OCI-LY7 (cell line): Measurements from ENCODE around the gene NTPCR.

Experiments
- EZH2phosphoT487 ChIP-seq: fragments of 200-600 bp; sonication (generic); IDR thresholded peaks from 2 replicates; pipeline ENCODE4 v1.6.1; 2018; ENCODE audit warnings: low read depth, borderline replicate concordance, mild to moderate bottlenecking, mixed run types, antibody characterized with exemption, low read length, moderate library complexity, mixed read lengths
- TF ChIP-seq, protein P1 (sequence below): fragments of 200-600 bp; sonication (generic); conservative IDR thresholded peaks from 2 replicates; pipeline ENCODE4 v1.5.1; 2014; ENCODE audit warnings: mild to moderate bottlenecking, antibody characterized with exemption, low read length, moderate library complexity, mixed read lengths

- TF ChIP-seq, protein P1, sequence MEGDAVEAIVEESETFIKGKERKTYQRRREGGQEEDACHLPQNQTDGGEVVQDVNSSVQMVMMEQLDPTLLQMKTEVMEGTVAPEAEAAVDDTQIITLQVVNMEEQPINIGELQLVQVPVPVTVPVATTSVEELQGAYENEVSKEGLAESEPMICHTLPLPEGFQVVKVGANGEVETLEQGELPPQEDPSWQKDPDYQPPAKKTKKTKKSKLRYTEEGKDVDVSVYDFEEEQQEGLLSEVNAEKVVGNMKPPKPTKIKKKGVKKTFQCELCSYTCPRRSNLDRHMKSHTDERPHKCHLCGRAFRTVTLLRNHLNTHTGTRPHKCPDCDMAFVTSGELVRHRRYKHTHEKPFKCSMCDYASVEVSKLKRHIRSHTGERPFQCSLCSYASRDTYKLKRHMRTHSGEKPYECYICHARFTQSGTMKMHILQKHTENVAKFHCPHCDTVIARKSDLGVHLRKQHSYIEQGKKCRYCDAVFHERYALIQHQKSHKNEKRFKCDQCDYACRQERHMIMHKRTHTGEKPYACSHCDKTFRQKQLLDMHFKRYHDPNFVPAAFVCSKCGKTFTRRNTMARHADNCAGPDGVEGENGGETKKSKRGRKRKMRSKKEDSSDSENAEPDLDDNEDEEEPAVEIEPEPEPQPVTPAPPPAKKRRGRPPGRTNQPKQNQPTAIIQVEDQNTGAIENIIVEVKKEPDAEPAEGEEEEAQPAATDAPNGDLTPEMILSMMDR, result no peak
- no peak for TF ChIP-seq EZH2phosphoT487
Observed at GRCh38 chr1:232995189-232995588, 44.8 kb downstream of the NTPCR start.
